ENCODE results near the gene PLB1.

GRCh38 chr2:28642796-28643195, 146.9 kb downstream of the PLB1 start:
- no peak for TF ChIP-seq CTCF (conservative IDR thresholded peaks at IDR 0.05; ENCODE audit: low read length)
- TF ChIP-seq EZH2phosphoT487 (IDR thresholded peaks at IDR 0.05; ENCODE audit: borderline replicate concordance, low read depth, low read length): no peak
